ENCODE measurements around the gene PTPRK.

The PTPRK gene

GRCh38 chr6:128135325-128135724 lies 385.1 kb downstream of the PTPRK start:
- no peak for DNase-seq (ENCODE audit: low read depth in 2 of 2)

DNA sequence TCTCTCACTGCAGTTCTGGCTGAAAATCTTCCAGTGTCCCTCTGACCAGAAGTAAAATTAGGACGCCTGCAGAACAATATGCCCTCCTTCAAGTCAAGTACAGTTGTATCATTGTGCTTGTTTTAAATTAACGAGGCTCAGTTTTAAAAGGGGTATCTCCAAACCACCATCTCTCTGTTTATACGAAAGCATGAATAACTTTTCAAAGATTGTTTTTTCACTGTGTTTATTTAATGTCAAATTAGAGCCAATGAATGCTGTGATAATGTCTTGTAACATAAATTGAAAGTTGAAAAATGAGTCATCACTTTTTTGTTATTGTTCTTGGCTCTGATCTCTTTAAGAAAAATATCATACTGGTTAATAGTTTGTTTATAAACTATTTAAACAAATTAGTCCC lies 388.8 kb downstream of the PTPRK start:
- DNase-seq (ENCODE audit: low read depth in 2 of 2) = no peak

- no peak for DNase-seq (ENCODE audit: low read depth in 2 of 2)
These were observed 389.4 kb downstream of the PTPRK start for GRCh38 chr6:128131036-128131435.

DNA sequence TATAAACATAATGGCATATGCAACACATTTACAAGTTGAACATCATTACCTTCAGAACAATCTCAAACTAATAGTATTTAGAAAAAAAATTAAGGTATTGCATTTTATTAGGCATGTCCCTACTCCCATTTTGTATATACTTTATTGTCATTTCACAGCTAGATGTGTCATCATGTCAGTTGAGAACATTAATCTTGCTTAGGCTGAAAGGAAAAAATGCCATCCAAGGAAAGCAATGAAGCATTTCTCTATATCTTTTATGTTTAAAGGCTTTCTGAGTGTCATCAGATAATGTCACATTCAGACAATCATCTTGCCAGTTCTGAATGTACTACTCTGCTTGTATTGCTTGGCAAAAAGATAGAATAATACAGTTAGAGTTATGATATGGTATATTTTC lies 390.7 kb downstream of the PTPRK start:
- no peak for DNase-seq (ENCODE audit: low read depth in 2 of 2)

DNA sequence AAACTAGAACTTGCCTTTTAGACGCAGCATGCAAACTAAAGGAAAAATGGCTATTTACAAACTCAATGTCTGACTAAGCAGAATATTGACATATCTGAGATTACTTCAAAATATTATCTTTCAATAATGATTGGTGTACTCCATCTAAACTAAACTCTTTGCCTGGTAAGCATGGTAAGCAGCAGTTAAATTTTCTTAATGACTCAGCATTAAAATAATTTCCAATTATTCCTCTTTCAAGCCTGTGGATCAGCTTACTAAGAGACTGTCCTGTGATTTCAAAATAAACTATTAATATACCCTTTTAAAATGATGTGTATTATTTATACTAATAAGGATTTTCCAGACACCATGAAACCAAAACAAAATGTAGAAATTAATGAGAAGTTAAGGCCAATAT lies 392.7 kb downstream of the PTPRK start:
- no peak for DNase-seq (ENCODE audit: low read depth in 2 of 2)

DNA sequence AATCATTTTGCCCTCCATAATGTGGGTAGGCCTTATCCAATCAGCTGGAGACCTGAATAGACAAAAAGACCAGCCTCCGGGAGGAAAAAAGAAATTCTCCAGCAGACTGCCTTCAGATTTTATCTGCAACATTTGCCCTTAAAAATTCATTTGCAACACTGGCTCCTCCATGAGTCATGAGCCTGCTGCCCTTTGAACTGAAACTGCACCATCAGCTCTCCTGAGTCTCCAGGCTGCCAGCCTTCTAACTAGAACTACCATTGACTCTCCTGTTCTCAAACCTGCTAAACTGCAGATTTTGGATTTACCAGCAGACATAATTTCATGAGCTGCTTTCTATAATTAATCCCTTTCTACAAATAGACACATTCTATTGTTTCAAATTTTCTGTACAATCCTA lies 395.7 kb downstream of the PTPRK start:
- DNase-seq (ENCODE audit: low read depth in 2 of 2) = no peak

GRCh38 chr6:128121610-128122009 lies 398.8 kb downstream of the PTPRK start:
- no peak for DNase-seq (ENCODE audit: low read depth in 2 of 2)

GRCh38 chr6:128121190-128121589 lies 399.2 kb downstream of the PTPRK start:
- DNase-seq (ENCODE audit: low read depth in 2 of 2) = no peak

- DNase-seq (ENCODE audit: low read depth in 2 of 2) = no peak
These were observed 402.0 kb downstream of the PTPRK start for GRCh38 chr6:128118401-128118800.

- no peak for DNase-seq (ENCODE audit: low read depth in 2 of 2)
These were observed 402.5 kb downstream of the PTPRK start for GRCh38 chr6:128117916-128118315.

DNA sequence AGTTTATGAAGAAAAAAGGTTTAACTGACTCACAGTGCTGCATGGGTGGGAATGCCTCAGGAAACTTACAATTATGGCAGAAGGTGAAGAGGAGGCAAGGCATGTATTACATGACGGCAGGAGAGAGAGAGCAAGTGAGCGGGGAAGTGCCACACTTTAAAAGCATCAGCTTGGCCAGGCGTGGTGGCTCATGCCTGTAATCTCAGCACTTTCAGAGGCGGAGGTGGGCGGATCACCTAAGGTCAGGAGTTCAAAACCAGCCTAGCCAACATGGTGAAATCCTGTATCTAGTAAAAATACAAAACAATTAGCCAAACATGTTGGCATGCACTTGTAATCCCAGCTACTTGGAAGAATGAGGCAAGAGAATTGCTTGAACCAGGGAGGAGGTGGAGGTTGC lies 406.2 kb downstream of the PTPRK start:
- DNase-seq (ENCODE audit: low read depth in 2 of 2) = no peak

DNA sequence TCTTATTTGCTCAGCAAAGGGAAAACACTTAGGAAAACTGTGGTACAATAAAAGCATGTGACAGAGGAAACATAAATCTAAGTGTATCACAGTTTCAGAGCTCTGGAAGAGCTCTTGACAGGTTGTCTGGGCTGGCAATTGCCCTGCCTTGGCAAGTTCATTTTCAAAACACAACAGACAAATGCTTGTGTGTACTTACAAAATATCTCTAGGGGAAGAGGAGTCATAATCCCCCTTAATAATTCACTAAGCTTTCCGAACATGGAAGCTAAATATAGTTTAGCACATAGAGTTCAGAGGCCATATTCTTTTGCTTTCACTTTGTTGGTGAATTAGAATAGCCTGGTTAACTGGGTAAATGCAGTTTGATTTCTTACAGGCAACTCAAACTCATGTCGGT lies 407.9 kb downstream of the PTPRK start:
- DNase-seq (ENCODE audit: low read depth in 2 of 2) = no peak

- DNase-seq (ENCODE audit: low read depth in 2 of 2) = no peak
These were observed 409.3 kb downstream of the PTPRK start for GRCh38 chr6:128111096-128111495.

GRCh38 chr6:128107682-128108081 lies 412.7 kb downstream of the PTPRK start:
- DNase-seq (ENCODE audit: low read depth in 2 of 2) = no peak

DNA sequence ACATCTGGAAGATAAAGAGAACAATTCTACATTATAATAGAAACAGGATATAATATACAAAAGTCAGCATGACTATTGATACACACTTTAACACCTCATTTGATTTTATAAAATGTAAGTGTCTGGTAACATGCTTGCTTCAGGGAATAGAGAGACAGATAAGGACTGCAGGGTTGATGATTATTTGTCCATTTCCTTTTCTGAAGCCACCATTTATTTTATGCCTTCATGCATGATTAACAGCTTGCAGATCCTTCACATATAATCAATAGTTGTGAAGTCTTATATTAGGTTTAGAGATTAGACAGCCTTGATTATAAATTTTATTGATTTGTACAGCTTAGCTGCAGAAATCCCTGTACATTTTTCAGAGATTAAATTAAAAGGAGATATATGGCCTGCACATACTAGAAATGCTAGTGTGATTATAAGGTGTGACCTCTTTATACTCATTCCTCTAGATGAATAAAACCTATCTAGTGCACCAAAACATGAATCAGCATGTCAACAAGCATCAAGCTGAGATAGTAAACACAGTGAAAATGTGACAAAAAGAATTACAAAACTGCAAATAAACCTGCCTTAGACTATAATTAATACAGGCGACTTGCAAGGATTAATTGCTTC lies 420.7 kb downstream of the PTPRK start:
- no peak for DNase-seq (ENCODE audit: low read depth in 2 of 2)

DNA sequence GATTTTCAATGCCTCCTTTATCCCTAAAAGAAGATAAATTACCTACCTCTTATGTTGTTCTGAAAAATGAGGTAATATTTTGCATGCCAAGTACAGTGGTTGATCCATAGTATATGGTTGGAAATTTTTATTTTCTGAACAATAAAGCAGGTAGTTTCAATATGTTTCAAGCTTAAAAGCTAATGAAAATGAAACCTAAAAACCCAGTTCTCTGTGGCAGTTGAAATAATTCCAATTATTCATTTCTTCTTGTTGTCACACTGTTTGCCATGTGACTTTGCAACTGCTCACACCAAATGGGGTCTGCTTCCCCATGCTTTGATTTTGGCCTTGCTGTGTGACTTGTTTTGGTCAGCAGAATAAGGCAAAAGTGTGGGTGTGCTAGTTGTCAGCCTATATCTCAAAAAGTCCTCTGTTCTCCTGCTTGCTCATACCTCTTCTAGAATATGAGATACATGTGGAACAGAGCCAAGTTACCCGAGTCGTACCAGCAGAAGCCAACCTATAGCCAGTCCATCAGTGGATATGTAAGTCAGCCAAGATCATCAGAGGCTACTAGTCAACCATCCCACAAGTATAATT lies 422.3 kb downstream of the PTPRK start:
- DNase-seq (ENCODE audit: low read depth in 2 of 2) = no peak

GRCh38 chr6:128097009-128097408 lies 423.4 kb downstream of the PTPRK start:
- no peak for DNase-seq (ENCODE audit: low read depth in 2 of 2)

DNA sequence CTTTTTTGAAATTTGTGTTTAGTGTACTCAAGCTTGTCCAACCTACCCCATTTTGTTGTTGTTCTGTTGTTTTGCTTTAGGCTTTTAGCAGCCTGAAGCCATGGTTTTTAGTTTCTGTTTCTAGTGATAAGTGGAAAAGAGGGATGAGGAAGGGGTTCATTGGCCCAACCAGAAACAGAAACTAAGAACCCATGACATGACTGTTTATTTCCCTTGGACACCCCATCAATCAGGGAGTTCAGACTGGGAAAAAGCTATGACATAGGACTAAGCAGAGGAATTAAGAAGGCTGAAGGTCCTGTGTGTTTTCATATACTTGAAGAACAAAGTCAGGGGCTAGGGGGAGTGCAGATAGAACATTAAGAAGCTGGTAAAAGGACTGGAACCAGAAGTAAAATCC lies 425.0 kb downstream of the PTPRK start:
- no peak for DNase-seq (ENCODE audit: low read depth in 2 of 2)

GRCh38 chr6:128079021-128079420 lies 441.4 kb downstream of the PTPRK start:
- no peak for DNase-seq (ENCODE audit: low read depth in 2 of 2)

GRCh38 chr6:128078276-128078675 lies 442.1 kb downstream of the PTPRK start:
- no peak for DNase-seq (ENCODE audit: low read depth in 2 of 2)

DNA sequence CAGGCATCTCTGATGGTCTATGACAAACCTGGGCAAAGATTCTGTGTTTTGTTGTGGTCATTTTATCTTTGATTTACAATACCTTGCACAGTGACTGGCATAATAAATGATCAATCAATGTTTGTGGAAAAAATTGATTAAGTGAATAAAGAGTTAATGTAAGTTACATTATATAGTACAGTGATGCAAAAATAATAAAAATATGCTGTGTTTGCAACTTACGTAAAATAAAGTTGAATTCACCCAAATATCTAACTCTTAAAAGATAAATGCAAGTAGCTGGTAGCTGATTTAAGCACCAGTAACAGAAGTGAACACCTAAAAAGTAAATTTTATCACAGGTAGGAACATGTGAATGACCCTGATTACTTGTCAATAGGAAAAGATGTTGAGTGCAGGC lies 443.6 kb downstream of the PTPRK start:
- DNase-seq (ENCODE audit: low read depth in 2 of 2) = no peak

- DNase-seq (ENCODE audit: low read depth in 2 of 2) = no peak
These were observed 445.8 kb downstream of the PTPRK start for GRCh38 chr6:128074567-128074966.

DNA sequence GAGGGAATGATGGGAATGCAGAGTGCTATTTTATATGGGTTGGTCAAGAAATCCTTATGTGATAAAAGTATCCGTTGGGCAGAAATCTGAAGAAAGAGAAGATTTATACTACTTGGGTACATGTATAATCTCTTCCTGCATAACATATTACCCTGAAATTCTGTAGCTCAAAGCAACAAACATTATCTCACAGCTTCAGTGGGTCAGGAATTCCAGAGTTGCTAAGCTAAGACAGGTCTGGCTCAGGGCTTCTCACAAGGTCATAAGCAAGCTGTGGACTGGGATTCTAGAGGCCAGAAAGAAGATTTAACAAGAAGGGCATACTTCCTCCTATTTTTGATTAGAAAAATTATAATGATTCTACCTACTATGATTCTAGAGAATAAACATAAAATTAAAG lies 447.0 kb downstream of the PTPRK start:
- no peak for DNase-seq (ENCODE audit: low read depth in 2 of 2)

- no peak for DNase-seq (ENCODE audit: low read depth in 2 of 2)
These were observed 449.2 kb downstream of the PTPRK start for GRCh38 chr6:128071212-128071611.

Measured in activated CD8-positive, alpha-beta memory T cell treated with anti-CD3 and anti-CD28 coated beads for 4 hours (primary cell).